ENCODE data around the gene RASSF5.

Gene RASSF5

DNA sequence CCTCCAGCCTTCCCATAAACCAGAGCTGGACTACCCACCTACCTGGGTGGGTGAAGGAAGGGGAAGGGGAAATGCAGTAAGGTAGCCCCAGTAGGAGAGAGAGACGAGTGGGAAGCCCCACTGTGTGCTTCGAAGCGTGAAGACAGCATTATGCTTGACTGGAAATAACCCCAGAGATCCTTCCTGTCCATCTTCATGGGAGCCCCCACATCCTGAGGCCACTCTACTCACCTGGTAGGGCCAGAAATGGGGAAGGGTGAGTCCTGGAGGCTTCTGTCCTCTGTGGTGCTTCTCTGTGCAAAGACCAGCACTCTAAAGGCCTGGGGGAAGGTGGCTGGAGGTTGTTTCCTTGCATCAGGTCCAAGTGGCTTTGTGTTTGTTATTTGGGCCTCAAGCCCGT, 10.0 kb upstream of the RASSF5 start:
- DNase-seq (no peak), ATAC-seq (no peak)

DNA sequence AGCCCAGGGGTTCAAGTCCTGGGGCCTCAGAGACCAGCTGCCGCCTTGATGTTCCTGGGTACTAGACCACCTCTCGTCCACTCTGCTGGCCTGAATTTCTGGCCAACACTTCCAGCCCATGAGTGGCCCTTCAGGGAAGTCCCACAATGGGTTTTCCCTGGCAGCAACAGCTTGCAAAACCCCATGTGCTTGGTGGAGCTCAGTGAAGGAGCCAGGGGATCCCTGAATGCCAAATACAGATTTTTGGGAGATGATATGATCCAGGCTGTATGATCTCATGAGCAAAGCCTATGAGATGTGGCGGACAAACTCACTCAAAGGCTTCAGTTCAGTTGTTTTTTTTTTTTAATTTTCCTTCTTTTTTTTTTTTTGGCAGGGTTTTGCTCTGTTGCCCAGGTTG, 9.6 kb upstream of the RASSF5 start:
- ATAC-seq (no peak), DNase-seq (no peak)

- no peak for ATAC-seq
- no peak for DNase-seq
Observed at GRCh38 chr1:206498685-206499084, 8.6 kb upstream of the RASSF5 start.

DNA sequence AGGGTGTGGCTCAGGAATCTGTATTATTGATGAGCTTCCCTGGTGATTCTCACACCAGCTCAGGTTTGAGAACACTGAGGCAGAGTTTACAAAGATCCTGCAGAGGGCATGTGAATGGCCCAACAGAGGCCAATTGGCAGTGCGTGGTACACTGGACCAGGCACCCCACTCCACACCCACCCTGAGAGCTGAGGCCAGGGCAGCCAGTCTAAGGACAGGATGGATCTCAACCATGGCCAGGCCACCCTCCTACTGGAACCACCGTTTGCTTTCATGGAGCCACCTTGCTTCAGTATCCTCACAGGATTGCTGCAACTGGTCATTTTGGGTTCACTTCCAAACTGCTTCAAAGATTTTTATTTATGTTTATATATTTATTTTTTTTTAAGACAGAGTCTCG, 7.3 kb upstream of the RASSF5 start:
- ATAC-seq (no peak), DNase-seq (no peak)

GRCh38 chr1:206501881-206502280, 5.5 kb upstream of the RASSF5 start:
- no peak for ATAC-seq
- DNase-seq: no peak

GRCh38 chr1:206502403-206502802, 4.9 kb upstream of the RASSF5 start:
- DNase-seq (no peak), ATAC-seq (no peak)

DNA sequence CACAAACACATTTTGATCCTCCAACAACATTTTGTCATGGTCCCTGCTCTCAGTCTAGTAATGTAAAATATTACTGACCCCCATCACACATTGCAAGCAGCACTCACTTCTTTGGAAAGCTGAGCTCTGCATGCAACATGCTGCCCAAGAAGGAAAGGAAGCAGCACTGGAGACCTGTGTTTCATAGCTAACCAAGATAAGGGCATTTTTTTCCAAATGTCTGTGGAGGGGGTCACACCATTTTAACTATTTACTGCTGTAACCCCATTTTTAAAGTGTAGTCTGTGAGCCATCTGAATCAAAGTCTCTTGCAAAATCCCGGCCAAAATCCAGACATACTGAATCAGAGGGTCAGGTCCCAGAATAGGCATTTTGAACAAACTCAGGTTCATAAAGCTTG, 4.5 kb upstream of the RASSF5 start:
- DNase-seq: no peak
- ATAC-seq: no peak

- DNase-seq: peak; percentile 73
- peak; percentile 91 for ATAC-seq
Observed at GRCh38 chr1:206503591-206504362, 3.6 kb upstream of the RASSF5 start.

DNA sequence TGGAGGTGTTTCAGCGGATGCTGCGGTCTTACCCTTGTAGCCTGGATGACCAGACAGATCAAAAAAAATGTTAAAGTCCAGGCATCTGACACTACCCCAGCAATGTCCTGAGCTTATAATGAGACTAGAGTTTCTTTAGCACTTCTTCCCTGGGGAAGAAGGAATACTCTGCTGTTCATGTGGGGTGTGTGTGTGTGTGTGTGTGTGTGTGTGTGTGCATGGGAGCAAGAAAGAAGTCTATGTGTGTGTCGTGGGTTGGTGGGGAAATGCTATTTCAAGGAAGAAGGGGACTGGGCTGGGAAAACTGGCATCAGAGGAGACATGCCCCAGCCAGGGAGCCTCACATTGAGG, 3.0 kb upstream of the RASSF5 start:
- ATAC-seq (no peak), DNase-seq (no peak)

DNA sequence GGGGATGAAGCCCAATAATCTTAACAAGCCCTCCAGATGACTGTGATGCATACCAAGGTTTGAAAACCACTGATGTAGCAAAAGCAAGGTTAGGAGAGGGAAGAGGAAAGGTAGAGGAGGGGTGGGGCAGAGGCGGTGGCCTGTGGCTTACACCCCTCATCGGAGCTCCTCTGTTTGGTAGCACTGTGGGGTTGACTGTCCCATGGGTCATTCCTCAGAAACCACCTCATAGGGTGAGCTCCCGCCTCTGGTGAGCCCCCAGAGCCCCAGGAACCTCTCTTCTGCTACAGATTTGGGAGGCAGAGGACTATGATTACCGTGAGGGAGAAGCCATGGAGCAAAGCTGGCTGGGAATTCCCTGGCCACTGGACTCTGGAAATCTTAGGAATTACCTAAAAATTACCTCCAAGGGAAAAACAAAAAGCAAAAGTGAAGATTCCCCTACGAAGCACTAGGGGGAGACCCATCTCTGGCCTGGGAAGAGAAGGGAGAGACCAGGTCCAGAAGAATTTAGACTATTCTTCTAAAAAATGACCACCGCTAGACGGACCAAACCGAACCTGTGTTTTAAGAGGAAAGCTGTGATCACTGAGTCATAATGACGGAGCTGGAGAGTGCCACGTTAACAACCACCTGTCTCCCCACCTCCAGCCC, 1.5 kb upstream of the RASSF5 start:
- no peak for ATAC-seq
- DNase-seq: no peak

- peak; percentile 56 for DNase-seq
- ATAC-seq: no peak
Observed at GRCh38 chr1:206506405-206507283, 687 bp upstream of the RASSF5 start.

- DNase-seq (no peak), ATAC-seq (no peak)
Observed at GRCh38 chr1:206508130-206508889, 979 bp downstream of the RASSF5 start.

GRCh38 chr1:206508956-206509355, 1.6 kb downstream of the RASSF5 start:
- no peak for DNase-seq
- no peak for ATAC-seq

GRCh38 chr1:206509612-206510257, 2.4 kb downstream of the RASSF5 start:
- DNase-seq (no peak), ATAC-seq (no peak)

DNA sequence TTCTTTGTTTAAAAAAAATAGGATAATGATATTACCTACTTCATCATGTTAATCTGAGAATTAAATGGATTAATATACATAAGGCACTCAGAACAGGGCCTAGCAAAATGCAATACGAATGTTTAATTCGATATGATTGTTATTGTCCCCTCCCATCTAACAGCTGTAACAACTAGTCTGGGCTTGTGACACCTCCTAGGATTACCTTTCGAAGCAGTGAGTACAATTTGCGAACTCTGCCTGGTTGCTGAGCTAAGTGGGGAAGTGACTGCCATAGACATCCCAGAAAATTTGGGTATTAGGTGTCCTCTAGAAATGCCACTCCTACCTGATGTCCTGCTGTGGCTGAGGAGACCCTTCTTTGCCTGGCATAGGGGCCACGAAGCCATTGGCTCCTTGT, 3.0 kb downstream of the RASSF5 start:
- DNase-seq (no peak), ATAC-seq (no peak)

DNA sequence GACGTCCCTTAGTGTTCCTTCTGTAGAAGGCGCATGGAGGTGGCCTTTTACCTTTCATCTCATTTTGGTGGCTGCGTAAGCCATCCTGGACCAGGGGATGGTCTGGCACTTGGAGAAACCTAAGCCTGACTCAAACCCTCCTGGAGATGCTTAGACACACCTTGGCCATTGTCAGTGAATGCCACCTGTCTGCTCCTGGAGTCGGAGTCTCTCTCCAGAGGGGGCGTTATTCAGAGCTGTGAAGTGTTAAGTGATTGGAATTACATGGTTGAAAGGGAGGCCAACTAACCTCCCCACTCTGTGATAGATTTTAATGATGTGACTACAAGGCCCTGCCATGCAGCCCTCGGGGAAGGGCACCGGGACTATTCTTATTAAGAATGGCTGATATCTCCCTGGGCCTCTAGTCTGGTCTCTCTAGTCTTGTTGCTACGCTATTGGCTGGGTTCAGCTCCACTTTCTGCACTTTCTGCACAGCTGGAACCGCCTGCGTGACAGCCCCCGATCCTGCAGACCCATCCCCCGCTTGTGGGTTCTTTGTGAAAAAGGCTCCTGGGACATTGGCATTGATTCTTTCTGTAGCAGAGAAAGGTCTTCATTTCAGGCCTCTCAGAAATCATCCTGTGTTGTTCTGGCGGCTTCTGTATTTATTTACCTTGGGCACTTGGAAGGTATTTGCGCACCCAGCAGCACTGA, 4.2 kb downstream of the RASSF5 start:
- DNase-seq (no peak), ATAC-seq (no peak)

- no peak for DNase-seq
- no peak for ATAC-seq
Observed at GRCh38 chr1:206512058-206512850, 4.9 kb downstream of the RASSF5 start.

DNA sequence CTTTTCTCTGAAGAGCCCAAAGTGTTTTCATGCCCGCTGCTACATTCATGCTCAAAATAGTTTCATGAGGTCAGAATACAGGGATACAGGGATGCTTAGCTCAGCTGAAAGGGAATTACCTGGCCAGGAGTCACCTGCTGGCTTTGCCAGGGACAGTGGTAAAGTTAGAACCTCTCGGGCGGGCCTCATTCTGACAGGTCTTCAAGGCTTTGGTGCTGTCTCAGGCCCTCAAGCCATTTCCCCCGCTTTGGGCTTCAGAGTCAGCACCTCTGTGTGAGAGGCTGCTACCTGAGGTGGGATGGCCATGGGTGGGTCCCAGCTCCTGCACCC, 5.5 kb downstream of the RASSF5 start:
- no peak for DNase-seq
- no peak for ATAC-seq

GRCh38 chr1:206513312-206514111, 6.2 kb downstream of the RASSF5 start:
- ATAC-seq (no peak), DNase-seq (no peak)
